HepG2 (cell line): ENCODE results near the gene LRRC51. TPM values are rescaled to one million over a fixed set of nuclear protein-coding genes. Genes with fewer than 3 reads are reported as not detected.

Source experiments
- CHD4 ChIP-seq: fragments of 200-600 bp; sonication (generic); IDR thresholded peaks from 2 replicates; pipeline ENCODE4 v1.7.0; 2017; ENCODE audit warnings: mild to moderate bottlenecking, low read length, borderline replicate concordance
- HNRNPLL ChIP-seq: fragments of 200-400 bp; formaldehyde crosslinking; IDR thresholded peaks from 2 replicates; pipeline ENCODE4 v1.6.1; 2017; ENCODE audit warnings: mild to moderate bottlenecking, low read depth, low read length; ENCODE audit not compliant: poor library complexity, severe bottlenecking
- IRF2 ChIP-seq: IDR thresholded peaks from 2 replicates; pipeline ENCODE4 v1.6.1; 2018; ENCODE audit warnings: missing genetic modification reagents, missing compliant biosample characterization
- MZF1 ChIP-seq: sonication (generic); formaldehyde crosslinking; IDR thresholded peaks from 2 replicates; pipeline ENCODE4 v1.8.1; 2023; ENCODE audit warnings: mild to moderate bottlenecking, missing genetic modification reagents, borderline replicate concordance
- NONO ChIP-seq, 2 experiments: fragments of 450-650 bp in 1 of 2; sonication (generic) in 1 of 2; formaldehyde crosslinking in 1 of 2; IDR thresholded peaks in 1 of 2; conservative IDR thresholded peaks in 1 of 2; 2 replicates each; pipeline versions ENCODE4 v1.6.1 to v1.8.0; 2017 to 2022; ENCODE audit warnings: mild to moderate bottlenecking in 1 of 2, missing genetic modification reagents in 1 of 2, moderate library complexity in 1 of 2
- NR1H2 ChIP-seq: sonication (generic); formaldehyde crosslinking; IDR thresholded peaks from 2 replicates; pipeline ENCODE4 v1.8.1; 2022; ENCODE audit warnings: low read depth, missing genetic modification reagents, borderline replicate concordance
- ONECUT2 ChIP-seq: sonication (generic); formaldehyde crosslinking; IDR thresholded peaks from 2 replicates; pipeline ENCODE4 v1.4.0; 2020; ENCODE audit warnings: missing genetic modification reagents
- ZKSCAN8 ChIP-seq: IDR thresholded peaks from 2 replicates; pipeline ENCODE4 v1.6.1; 2016; ENCODE audit warnings: borderline replicate concordance, missing genetic modification reagents, missing compliant biosample characterization
- ZNF160 ChIP-seq: sonication (generic); formaldehyde crosslinking; IDR thresholded peaks from 2 replicates; pipeline ENCODE4 v1.8.0; 2022; ENCODE audit warnings: mild to moderate bottlenecking, inconsistent platforms, missing genetic modification reagents
- ZNF605 ChIP-seq: sonication (generic); formaldehyde crosslinking; IDR thresholded peaks from 2 replicates; pipeline ENCODE4 v1.8.0; 2022; ENCODE audit warnings: mild to moderate bottlenecking, missing genetic modification reagents
- ZNF782 ChIP-seq: sonication (generic); formaldehyde crosslinking; IDR thresholded peaks from 2 replicates; pipeline ENCODE4 v1.4.0; 2020; ENCODE audit warnings: missing genetic modification reagents, mild to moderate bottlenecking, borderline replicate concordance
- polyA plus RNA-seq, 8 experiments: library from polyadenylated mRNA; depleted of rRNA in 3 of 8; stranded (reverse) in 7 of 8; unstranded in 1 of 8; fragments of >200 nt; fragmentation: Illumina TruSeq in 4 of 8; extraction: Trizol in 4 of 8; gene quantifications; 2 replicates each; pipeline versions ENCODE4 v1.2.1 to v1.2.3, GENCODE V29; 2011 to 2016; ENCODE audit warnings: low read depth in 4 of 8, missing spikeins in 1 of 8, mixed read lengths in 1 of 8; ENCODE audit not compliant: insufficient read depth in 1 of 8
- total RNA-seq, 5 experiments: library from RNA; depleted of rRNA; stranded (reverse); fragments of >200 nt; fragmentation: Illumina TruSeq; extraction: Trizol; gene quantifications; 2 replicates each; pipeline ENCODE4 v1.2.3, GENCODE V29; 2016; ENCODE audit warnings: low read depth in 1 of 5
- TF ChIP-seq, protein P1 (sequence below), 2 experiments: sonication (generic) in 1 of 2; formaldehyde crosslinking in 1 of 2; IDR thresholded peaks; 2 replicates each; pipeline versions ENCODE4 v1.4.0 to v1.6.1; 2016 to 2020; ENCODE audit warnings: borderline replicate concordance in 1 of 2, low read depth in 1 of 2, mild to moderate bottlenecking in 1 of 2, missing genetic modification reagents in 1 of 2
- TF ChIP-seq, protein P2 (sequence below): conservative IDR thresholded peaks from 2 replicates; pipeline ENCODE4 v1.6.1; 2018; ENCODE audit warnings: missing genetic modification reagents
- TF ChIP-seq, protein P3 (sequence below): sonication (generic); formaldehyde crosslinking; conservative IDR thresholded peaks from 2 replicates; pipeline ENCODE4 v1.8.1; 2023; ENCODE audit warnings: missing genetic modification reagents
- TF ChIP-seq, protein P4 (sequence below): sonication (generic); formaldehyde crosslinking; IDR thresholded peaks from 2 replicates; pipeline ENCODE4 v1.8.0; 2022; ENCODE audit warnings: missing genetic modification reagents, mild to moderate bottlenecking, borderline replicate concordance

LRRC51 gene
- total and polyA plus RNA-seq, 2 of the 13 experiments (the other 11 are each of a cell fraction or from before 2014, with no cell fraction given): 5.3 to 6.0 TPM

DNA sequence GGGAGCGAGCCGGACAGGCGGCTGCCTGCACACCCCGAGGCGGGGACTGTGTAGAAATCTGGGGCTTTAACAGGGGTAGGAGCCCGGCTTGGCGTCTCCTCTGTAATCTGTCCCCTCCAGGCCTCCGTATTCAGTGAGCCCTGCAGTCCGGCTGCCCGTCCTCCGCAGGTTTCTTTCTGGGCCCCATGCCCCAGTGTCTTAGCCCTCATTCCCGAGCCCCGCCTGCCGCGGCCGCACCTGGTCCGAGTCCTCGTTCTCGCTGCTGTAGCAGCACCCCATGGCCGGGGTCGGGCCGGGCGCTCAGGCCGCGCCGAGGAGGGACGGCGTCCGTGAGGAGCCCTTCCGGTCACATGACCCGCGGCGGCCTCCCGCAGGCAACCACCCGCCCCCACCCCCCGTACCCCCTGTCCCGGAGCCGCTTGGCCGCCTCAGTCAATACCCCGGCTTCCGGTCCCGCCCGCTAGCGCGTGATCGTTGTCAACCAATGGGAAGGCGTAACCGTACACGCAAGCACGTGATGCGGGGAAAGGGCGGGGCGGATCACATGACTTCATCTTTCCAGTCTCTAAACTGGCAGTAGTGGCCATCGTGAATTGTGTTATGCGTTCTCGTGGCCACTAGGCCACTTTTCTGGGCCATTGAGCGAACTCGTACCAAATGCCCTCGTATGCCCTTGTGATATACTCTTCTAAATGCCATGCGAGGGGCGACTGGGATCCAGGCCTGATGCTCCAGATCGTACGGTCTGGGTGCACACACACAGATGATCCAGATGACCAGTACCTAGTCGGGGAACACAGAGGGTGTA, 22.5 kb downstream of the LRRC51 start, which contains the start of gene LAMTOR1 (continued):
- TF ChIP-seq ZNF782 (CRISPR knock-in tag): no peak
- TF ChIP-seq, protein P1, sequence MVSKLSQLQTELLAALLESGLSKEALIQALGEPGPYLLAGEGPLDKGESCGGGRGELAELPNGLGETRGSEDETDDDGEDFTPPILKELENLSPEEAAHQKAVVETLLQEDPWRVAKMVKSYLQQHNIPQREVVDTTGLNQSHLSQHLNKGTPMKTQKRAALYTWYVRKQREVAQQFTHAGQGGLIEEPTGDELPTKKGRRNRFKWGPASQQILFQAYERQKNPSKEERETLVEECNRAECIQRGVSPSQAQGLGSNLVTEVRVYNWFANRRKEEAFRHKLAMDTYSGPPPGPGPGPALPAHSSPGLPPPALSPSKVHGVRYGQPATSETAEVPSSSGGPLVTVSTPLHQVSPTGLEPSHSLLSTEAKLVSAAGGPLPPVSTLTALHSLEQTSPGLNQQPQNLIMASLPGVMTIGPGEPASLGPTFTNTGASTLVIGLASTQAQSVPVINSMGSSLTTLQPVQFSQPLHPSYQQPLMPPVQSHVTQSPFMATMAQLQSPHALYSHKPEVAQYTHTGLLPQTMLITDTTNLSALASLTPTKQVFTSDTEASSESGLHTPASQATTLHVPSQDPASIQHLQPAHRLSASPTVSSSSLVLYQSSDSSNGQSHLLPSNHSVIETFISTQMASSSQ (IDR thresholded peaks at IDR 0.05; ENCODE audit: low read depth): no peak
- TF ChIP-seq, protein P1 (CRISPR knock-in tag; IDR thresholded peaks at IDR 0.05; ENCODE audit: borderline replicate concordance): peak; percentile 41; the same call in 1 of the 2 replicates
- TF ChIP-seq MZF1 (CRISPR knock-in tag): no peak
- TF ChIP-seq, protein P2, sequence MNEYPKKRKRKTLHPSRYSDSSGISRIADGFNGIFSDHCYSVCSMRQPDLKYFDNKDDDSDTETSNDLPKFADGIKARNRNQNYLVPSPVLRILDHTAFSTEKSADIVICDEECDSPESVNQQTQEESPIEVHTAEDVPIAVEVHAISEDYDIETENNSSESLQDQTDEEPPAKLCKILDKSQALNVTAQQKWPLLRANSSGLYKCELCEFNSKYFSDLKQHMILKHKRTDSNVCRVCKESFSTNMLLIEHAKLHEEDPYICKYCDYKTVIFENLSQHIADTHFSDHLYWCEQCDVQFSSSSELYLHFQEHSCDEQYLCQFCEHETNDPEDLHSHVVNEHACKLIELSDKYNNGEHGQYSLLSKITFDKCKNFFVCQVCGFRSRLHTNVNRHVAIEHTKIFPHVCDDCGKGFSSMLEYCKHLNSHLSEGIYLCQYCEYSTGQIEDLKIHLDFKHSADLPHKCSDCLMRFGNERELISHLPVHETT (CRISPR knock-in tag): no peak; the same call in none of the 2 replicates
- TF ChIP-seq ZNF605 (CRISPR knock-in tag): no peak; the same call in none of the 2 replicates
- peak; percentile 46 for TF ChIP-seq HNRNPLL
- TF ChIP-seq NR1H2 (CRISPR knock-in tag): no peak
- no peak for TF ChIP-seq NONO (IDR thresholded peaks at IDR 0.05)
- peak; percentile 59; the same call in 1 of the 2 replicates for TF ChIP-seq NONO (CRISPR knock-in tag; conservative IDR thresholded peaks at IDR 0.05)
- TF ChIP-seq ZKSCAN8 (CRISPR knock-in tag): peak; percentile 48; the same call in 1 of the 2 replicates
- peak; percentile 35; the same call in 1 of the 2 replicates for TF ChIP-seq IRF2 (CRISPR knock-in tag)
- TF ChIP-seq, protein P3, sequence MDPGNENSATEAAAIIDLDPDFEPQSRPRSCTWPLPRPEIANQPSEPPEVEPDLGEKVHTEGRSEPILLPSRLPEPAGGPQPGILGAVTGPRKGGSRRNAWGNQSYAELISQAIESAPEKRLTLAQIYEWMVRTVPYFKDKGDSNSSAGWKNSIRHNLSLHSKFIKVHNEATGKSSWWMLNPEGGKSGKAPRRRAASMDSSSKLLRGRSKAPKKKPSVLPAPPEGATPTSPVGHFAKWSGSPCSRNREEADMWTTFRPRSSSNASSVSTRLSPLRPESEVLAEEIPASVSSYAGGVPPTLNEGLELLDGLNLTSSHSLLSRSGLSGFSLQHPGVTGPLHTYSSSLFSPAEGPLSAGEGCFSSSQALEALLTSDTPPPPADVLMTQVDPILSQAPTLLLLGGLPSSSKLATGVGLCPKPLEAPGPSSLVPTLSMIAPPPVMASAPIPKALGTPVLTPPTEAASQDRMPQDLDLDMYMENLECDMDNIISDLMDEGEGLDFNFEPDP (CRISPR knock-in tag): 0 out of 2 replicates have a peak, but pooled peaks have one; percentile 42
- TF ChIP-seq CHD4: 0 out of 2 replicates have a peak, but pooled peaks have one; percentile 53
- peak; percentile 30; the same call in 1 of the 2 replicates for TF ChIP-seq ZNF160 (CRISPR knock-in tag)
- peak; percentile 80 for TF ChIP-seq ONECUT2 (CRISPR knock-in tag)
- TF ChIP-seq, protein P4, sequence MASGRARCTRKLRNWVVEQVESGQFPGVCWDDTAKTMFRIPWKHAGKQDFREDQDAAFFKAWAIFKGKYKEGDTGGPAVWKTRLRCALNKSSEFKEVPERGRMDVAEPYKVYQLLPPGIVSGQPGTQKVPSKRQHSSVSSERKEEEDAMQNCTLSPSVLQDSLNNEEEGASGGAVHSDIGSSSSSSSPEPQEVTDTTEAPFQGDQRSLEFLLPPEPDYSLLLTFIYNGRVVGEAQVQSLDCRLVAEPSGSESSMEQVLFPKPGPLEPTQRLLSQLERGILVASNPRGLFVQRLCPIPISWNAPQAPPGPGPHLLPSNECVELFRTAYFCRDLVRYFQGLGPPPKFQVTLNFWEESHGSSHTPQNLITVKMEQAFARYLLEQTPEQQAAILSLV (CRISPR knock-in tag): 0 out of 2 replicates have a peak, but pooled peaks have one; percentile 47
